Activated naive CD4-positive, alpha-beta T cell treated with anti-CD3 and anti-CD28 coated beads, Interleukin-2, amount 50 U/mL, for 24 hours (primary cell): ENCODE measurements around the gene CSNK1D.

ENCODE experiments used
- H3K27ac Mint-ChIP-seq: one replicate; pipeline ENCODE4 v1.8.0; 2021; ENCODE audit warnings: mild to moderate bottlenecking, mixed read lengths
- H3K27me3 Mint-ChIP-seq: one replicate; pipeline ENCODE4 v1.8.0; 2021; ENCODE audit warnings: mixed read lengths
- H3K36me3 Mint-ChIP-seq: one replicate; pipeline ENCODE4 v1.8.0; 2021; ENCODE audit warnings: mixed read lengths
- H3K4me1 Mint-ChIP-seq: one replicate; pipeline ENCODE4 v1.8.0; 2021; ENCODE audit warnings: mixed read lengths
- H3K4me3 Mint-ChIP-seq: one replicate; pipeline ENCODE4 v1.8.0; 2021; ENCODE audit warnings: mild to moderate bottlenecking, mixed read lengths
- H3K9me3 Mint-ChIP-seq: one replicate; pipeline ENCODE4 v1.8.0; 2021; ENCODE audit warnings: mixed read lengths

The CSNK1D gene

GRCh38 chr17:82287868-82288801 lies 14.6 kb upstream of the CSNK1D start:
- Mint-ChIP-seq H3K4me3 (peak overlapping the region; percentile 19), H3K27ac (peak overlapping the region; percentile 79), H3K9me3 (no peaks in the 10 kb centered on the region), H3K36me3 (no peaks in the 10 kb centered on the region), H3K4me1 (peaks cover 10% of the 10 kb centered on the region), H3K27me3 (no peaks in the 10 kb centered on the region)

- peaks cover 10% of the 10 kb centered on the region for H3K4me1 Mint-ChIP-seq
- H3K27me3 Mint-ChIP-seq, result no peaks in the 10 kb centered on the region
- no peaks in the 10 kb centered on the region for H3K9me3 Mint-ChIP-seq
- no peaks in the 10 kb centered on the region for H3K36me3 Mint-ChIP-seq
- H3K27ac Mint-ChIP-seq, result no peak overlapping the region
- no peak overlapping the region for H3K4me3 Mint-ChIP-seq
These were observed 13.7 kb upstream of the CSNK1D start for GRCh38 chr17:82287013-82287867.

- no peak overlapping the region for H3K27ac Mint-ChIP-seq
- no peaks in the 10 kb centered on the region for H3K27me3 Mint-ChIP-seq
- no peaks in the 10 kb centered on the region for H3K36me3 Mint-ChIP-seq
- no peak overlapping the region for H3K4me3 Mint-ChIP-seq
- H3K4me1 Mint-ChIP-seq, result peaks cover 12% of the 10 kb centered on the region
- H3K9me3 Mint-ChIP-seq, result no peaks in the 10 kb centered on the region
These were observed 11.6 kb upstream of the CSNK1D start for GRCh38 chr17:82285141-82285540.

- Mint-ChIP-seq H3K36me3 (no peaks in the 10 kb centered on the region), H3K9me3 (no peaks in the 10 kb centered on the region), H3K27ac (no peak overlapping the region), H3K4me3 (no peak overlapping the region), H3K27me3 (no peaks in the 10 kb centered on the region), H3K4me1 (peaks cover 12% of the 10 kb centered on the region)
These were observed 9.8 kb upstream of the CSNK1D start for GRCh38 chr17:82283208-82283749.

- H3K36me3 Mint-ChIP-seq, result no peaks in the 10 kb centered on the region
- no peak overlapping the region for H3K4me3 Mint-ChIP-seq
- no peak overlapping the region for H3K27ac Mint-ChIP-seq
- H3K4me1 Mint-ChIP-seq, result peaks cover 5% of the 10 kb centered on the region
- H3K9me3 Mint-ChIP-seq, result no peaks in the 10 kb centered on the region
- H3K27me3 Mint-ChIP-seq, result no peaks in the 10 kb centered on the region
These were observed 9.0 kb upstream of the CSNK1D start for GRCh38 chr17:82282239-82283207.

- no peaks in the 10 kb centered on the region for H3K27me3 Mint-ChIP-seq
- H3K4me1 Mint-ChIP-seq, result peaks cover 5% of the 10 kb centered on the region
- no peaks in the 10 kb centered on the region for H3K9me3 Mint-ChIP-seq
- H3K36me3 Mint-ChIP-seq, result no peaks in the 10 kb centered on the region
- H3K27ac Mint-ChIP-seq, result no peak overlapping the region
- no peak overlapping the region for H3K4me3 Mint-ChIP-seq
These were observed 8.2 kb upstream of the CSNK1D start for GRCh38 chr17:82281502-82282238.

- H3K4me1 Mint-ChIP-seq, result peaks cover 5% of the 10 kb centered on the region
- H3K27ac Mint-ChIP-seq, result peak overlapping the region; percentile 70
- H3K27me3 Mint-ChIP-seq, result no peaks in the 10 kb centered on the region
- no peaks in the 10 kb centered on the region for H3K9me3 Mint-ChIP-seq
- no peak overlapping the region for H3K4me3 Mint-ChIP-seq
- no peaks in the 10 kb centered on the region for H3K36me3 Mint-ChIP-seq
These were observed 7.6 kb upstream of the CSNK1D start for GRCh38 chr17:82281076-82281475.

- peaks cover 5% of the 10 kb centered on the region for H3K4me1 Mint-ChIP-seq
- no peaks in the 10 kb centered on the region for H3K9me3 Mint-ChIP-seq
- H3K4me3 Mint-ChIP-seq, result no peak overlapping the region
- H3K27ac Mint-ChIP-seq, result no peak overlapping the region
- no peaks in the 10 kb centered on the region for H3K27me3 Mint-ChIP-seq
- no peaks in the 10 kb centered on the region for H3K36me3 Mint-ChIP-seq
These were observed 7.0 kb upstream of the CSNK1D start for GRCh38 chr17:82280537-82280936.

GRCh38 chr17:82278786-82279391 lies 5.4 kb upstream of the CSNK1D start:
- H3K4me3 Mint-ChIP-seq, result no peak overlapping the region

GRCh38 chr17:82278308-82278707 lies 4.8 kb upstream of the CSNK1D start:
- no peaks in the 10 kb centered on the region for H3K36me3 Mint-ChIP-seq
- H3K9me3 Mint-ChIP-seq, result no peaks in the 10 kb centered on the region
- no peak overlapping the region for H3K4me3 Mint-ChIP-seq
- no peaks in the 10 kb centered on the region for H3K27me3 Mint-ChIP-seq
- peaks cover 5% of the 10 kb centered on the region for H3K4me1 Mint-ChIP-seq
- H3K27ac Mint-ChIP-seq, result no peak overlapping the region

More at GRCh38 chr17:82278786-82279391, 5.4 kb upstream of the CSNK1D start:
- no peaks in the 10 kb centered on the region for H3K27me3 Mint-ChIP-seq
- H3K27ac Mint-ChIP-seq, result no peak overlapping the region
- no peaks in the 10 kb centered on the region for H3K36me3 Mint-ChIP-seq
- H3K9me3 Mint-ChIP-seq, result no peaks in the 10 kb centered on the region
- H3K4me1 Mint-ChIP-seq, result peaks cover 5% of the 10 kb centered on the region

- H3K4me3 Mint-ChIP-seq, result no peak overlapping the region
- no peaks in the 10 kb centered on the region for H3K27me3 Mint-ChIP-seq
These were observed 4.4 kb upstream of the CSNK1D start for GRCh38 chr17:82277851-82278250.

GRCh38 chr17:82276938-82277337 lies 3.4 kb upstream of the CSNK1D start:
- H3K9me3 Mint-ChIP-seq, result no peaks in the 10 kb centered on the region
- no peak overlapping the region for H3K4me3 Mint-ChIP-seq
- H3K4me1 Mint-ChIP-seq, result peaks cover 12% of the 10 kb centered on the region
- no peaks in the 10 kb centered on the region for H3K27me3 Mint-ChIP-seq
- no peak overlapping the region for H3K27ac Mint-ChIP-seq
- H3K36me3 Mint-ChIP-seq, result peaks cover 4% of the 10 kb centered on the region

More at GRCh38 chr17:82277851-82278250, 4.4 kb upstream of the CSNK1D start:
- H3K27ac Mint-ChIP-seq, result no peak overlapping the region
- no peaks in the 10 kb centered on the region for H3K36me3 Mint-ChIP-seq
- H3K9me3 Mint-ChIP-seq, result no peaks in the 10 kb centered on the region
- H3K4me1 Mint-ChIP-seq, result peaks cover 5% of the 10 kb centered on the region

GRCh38 chr17:82275326-82275725 lies 1.8 kb upstream of the CSNK1D start:
- no peaks in the 10 kb centered on the region for H3K27me3 Mint-ChIP-seq
- H3K27ac Mint-ChIP-seq, result no peak overlapping the region
- H3K36me3 Mint-ChIP-seq, result peaks cover 4% of the 10 kb centered on the region
- no peak overlapping the region for H3K4me3 Mint-ChIP-seq
- H3K9me3 Mint-ChIP-seq, result no peaks in the 10 kb centered on the region
- H3K4me1 Mint-ChIP-seq, result peaks cover 21% of the 10 kb centered on the region
